HEK293 (cell line): Measurements from ENCODE around the gene CDC37.
A peak's percentile ranks its signal among the peaks of the same experiment; 100 is the strongest.

ENCODE experiments used
- CTCF ChIA-PET: fragments of 350-600 bp; formaldehyde crosslinking; extraction: SDS; loops from one replicate; lab custom pipeline; 2021; ENCODE audit warnings: antibody characterized with exemption; lab: Yijun Ruan, JAX
- POLR2A ChIA-PET: fragments of 300-600 bp; formaldehyde crosslinking; extraction: SDS; loops from one replicate; lab custom pipeline; 2020; ENCODE audit warnings: antibody characterized with exemption, inconsistent platforms; lab: Yijun Ruan, JAX
- H3K27ac ChIP-seq: fragments of 200-500 bp; sonication (Bioruptor generic); 2 replicates; pipeline ENCODE4 v1.5.1; 2014; ENCODE audit warnings: low read depth, low read length, control low read depth, inconsistent platforms; ENCODE audit errors: extremely low read depth
- H3K36me3 ChIP-seq, 2 experiments: fragments of 200-500 bp in 1 of 2; sonication (Bioruptor generic) in 1 of 2; 1 replicate in 1 of 2; 2 replicates in 1 of 2; pipeline ENCODE4 v1.5.1; 2014 to 2017; ENCODE audit warnings: inconsistent platforms in 2 of 2, low read length in 2 of 2; ENCODE audit not compliant: control insufficient read depth in 2 of 2, insufficient read depth in 1 of 2
- H3K4me1 ChIP-seq: fragments of 200-500 bp; sonication (Bioruptor generic); 2 replicates; pipeline ENCODE4 v1.5.1; 2014; ENCODE audit warnings: mild to moderate bottlenecking, low read length, inconsistent platforms; ENCODE audit not compliant: control insufficient read depth, insufficient read depth
- H3K4me3 ChIP-seq: 2 replicates; pipeline ENCODE4 v1.5.1; 2011; ENCODE audit warnings: low read depth, mild to moderate bottlenecking, control low read depth, low read length, moderate library complexity
- H3K9me3 ChIP-seq: fragments of 200-500 bp; sonication (Bioruptor generic); 2 replicates; pipeline ENCODE4 v1.5.1; 2014; ENCODE audit warnings: low read depth, low read length, inconsistent platforms; ENCODE audit not compliant: control insufficient read depth, insufficient read depth
- BCL11A ChIP-seq: fragments of 450-650 bp; formaldehyde crosslinking; IDR thresholded peaks from 2 replicates; pipeline ENCODE4 v1.5.1; 2016; ENCODE audit warnings: low read depth, missing biosample characterization, missing genetic modification characterization
- KLF16 ChIP-seq: fragments of 450-650 bp; formaldehyde crosslinking; IDR thresholded peaks from 2 replicates; pipeline ENCODE4 v1.5.1; 2017; ENCODE audit warnings: missing biosample characterization, missing genetic modification characterization
- OVOL3 ChIP-seq: fragments of 450-650 bp; formaldehyde crosslinking; IDR thresholded peaks from 2 replicates; pipeline ENCODE4 v1.5.1; 2016; ENCODE audit warnings: missing biosample characterization, missing genetic modification characterization
- RBAK ChIP-seq: fragments of 450-650 bp; formaldehyde crosslinking; IDR thresholded peaks from 2 replicates; pipeline ENCODE4 v1.5.1; 2016; ENCODE audit warnings: missing biosample characterization, missing genetic modification characterization
- SALL2 ChIP-seq: fragments of 450-650 bp; formaldehyde crosslinking; IDR thresholded peaks from 2 replicates; pipeline ENCODE4 v1.5.0; 2017; ENCODE audit warnings: missing biosample characterization, mild to moderate bottlenecking, missing genetic modification characterization, borderline replicate concordance
- YY2 ChIP-seq: fragments of 450-650 bp; formaldehyde crosslinking; IDR thresholded peaks from 2 replicates; pipeline ENCODE4 v1.5.1; 2016; ENCODE audit warnings: missing biosample characterization, missing genetic modification characterization
- ZBTB20 ChIP-seq: fragments of 450-650 bp; formaldehyde crosslinking; IDR thresholded peaks from 2 replicates; pipeline ENCODE4 v1.5.1; 2016; ENCODE audit warnings: missing biosample characterization, missing genetic modification characterization
- ZBTB7A ChIP-seq: fragments of 450-650 bp; formaldehyde crosslinking; IDR thresholded peaks from 2 replicates; pipeline ENCODE4 v1.5.1; 2016; ENCODE audit warnings: low read depth, missing biosample characterization, missing genetic modification characterization
- ZFHX2 ChIP-seq: fragments of 450-650 bp; formaldehyde crosslinking; conservative IDR thresholded peaks from 2 replicates; pipeline ENCODE4 v1.5.1; 2016; ENCODE audit warnings: missing biosample characterization, missing genetic modification characterization
- ZNF155 ChIP-seq: fragments of 450-650 bp; formaldehyde crosslinking; IDR thresholded peaks from 2 replicates; pipeline ENCODE4 v1.5.1; 2016; ENCODE audit warnings: missing biosample characterization, missing genetic modification characterization
- ZNF211 ChIP-seq: fragments of 450-650 bp; formaldehyde crosslinking; IDR thresholded peaks from 2 replicates; pipeline ENCODE4 v1.5.1; 2016; ENCODE audit warnings: low read depth, missing biosample characterization, missing genetic modification characterization
- ZNF23 ChIP-seq: fragments of 450-650 bp; formaldehyde crosslinking; IDR thresholded peaks from 2 replicates; pipeline ENCODE4 v1.5.1; 2016; ENCODE audit warnings: missing biosample characterization, missing genetic modification characterization, borderline replicate concordance
- ZNF394 ChIP-seq: fragments of 450-650 bp; formaldehyde crosslinking; IDR thresholded peaks from 2 replicates; pipeline ENCODE4 v1.5.1; 2016; ENCODE audit warnings: missing biosample characterization, missing genetic modification characterization, mild to moderate bottlenecking, moderate library complexity, borderline replicate concordance
- ZNF423 ChIP-seq: fragments of 450-650 bp; formaldehyde crosslinking; IDR thresholded peaks from 2 replicates; pipeline ENCODE4 v1.5.1; 2016; ENCODE audit warnings: missing biosample characterization, missing genetic modification characterization
- ZNF473 ChIP-seq: fragments of 450-650 bp; formaldehyde crosslinking; IDR thresholded peaks from 2 replicates; pipeline ENCODE4 v1.5.1; 2017; ENCODE audit warnings: missing biosample characterization, missing genetic modification characterization
- ZNF521 ChIP-seq: fragments of 450-650 bp; formaldehyde crosslinking; IDR thresholded peaks from 2 replicates; pipeline ENCODE4 v1.5.1; 2017; ENCODE audit warnings: missing biosample characterization, mild to moderate bottlenecking, missing genetic modification characterization
- ZNF530 ChIP-seq: fragments of 450-650 bp; formaldehyde crosslinking; IDR thresholded peaks from 2 replicates; pipeline ENCODE4 v1.5.1; 2016; ENCODE audit warnings: low read depth, missing biosample characterization, missing genetic modification characterization
- ZNF544 ChIP-seq: fragments of 450-650 bp; formaldehyde crosslinking; IDR thresholded peaks from 2 replicates; pipeline ENCODE4 v1.5.0; 2017; ENCODE audit warnings: missing biosample characterization, missing genetic modification characterization
- ZNF585B ChIP-seq: fragments of 450-650 bp; formaldehyde crosslinking; IDR thresholded peaks from 2 replicates; pipeline ENCODE4 v1.5.1; 2016; ENCODE audit warnings: missing biosample characterization, missing genetic modification characterization
- ZNF621 ChIP-seq: fragments of 450-650 bp; formaldehyde crosslinking; IDR thresholded peaks from 2 replicates; pipeline ENCODE4 v1.5.1; 2017; ENCODE audit warnings: missing biosample characterization, missing genetic modification characterization
- ZNF692 ChIP-seq: fragments of 450-650 bp; formaldehyde crosslinking; IDR thresholded peaks from 2 replicates; pipeline ENCODE4 v1.5.1; 2016; ENCODE audit warnings: missing biosample characterization, missing genetic modification characterization
- ZNF768 ChIP-seq: fragments of 450-650 bp; formaldehyde crosslinking; IDR thresholded peaks from 2 replicates; pipeline ENCODE4 v1.5.1; 2018; ENCODE audit warnings: missing biosample characterization, mild to moderate bottlenecking, missing genetic modification characterization
- ZNF843 ChIP-seq: fragments of 450-650 bp; formaldehyde crosslinking; IDR thresholded peaks from 2 replicates; pipeline ENCODE4 v1.5.1; 2016; ENCODE audit warnings: missing biosample characterization, missing genetic modification characterization
- TF ChIP-seq, protein P1 (sequence below): fragments of 450-650 bp; formaldehyde crosslinking; IDR thresholded peaks from 2 replicates; pipeline ENCODE4 v1.5.1; 2016; ENCODE audit warnings: missing biosample characterization, missing genetic modification characterization, low read depth

CDC37 gene

DNA sequence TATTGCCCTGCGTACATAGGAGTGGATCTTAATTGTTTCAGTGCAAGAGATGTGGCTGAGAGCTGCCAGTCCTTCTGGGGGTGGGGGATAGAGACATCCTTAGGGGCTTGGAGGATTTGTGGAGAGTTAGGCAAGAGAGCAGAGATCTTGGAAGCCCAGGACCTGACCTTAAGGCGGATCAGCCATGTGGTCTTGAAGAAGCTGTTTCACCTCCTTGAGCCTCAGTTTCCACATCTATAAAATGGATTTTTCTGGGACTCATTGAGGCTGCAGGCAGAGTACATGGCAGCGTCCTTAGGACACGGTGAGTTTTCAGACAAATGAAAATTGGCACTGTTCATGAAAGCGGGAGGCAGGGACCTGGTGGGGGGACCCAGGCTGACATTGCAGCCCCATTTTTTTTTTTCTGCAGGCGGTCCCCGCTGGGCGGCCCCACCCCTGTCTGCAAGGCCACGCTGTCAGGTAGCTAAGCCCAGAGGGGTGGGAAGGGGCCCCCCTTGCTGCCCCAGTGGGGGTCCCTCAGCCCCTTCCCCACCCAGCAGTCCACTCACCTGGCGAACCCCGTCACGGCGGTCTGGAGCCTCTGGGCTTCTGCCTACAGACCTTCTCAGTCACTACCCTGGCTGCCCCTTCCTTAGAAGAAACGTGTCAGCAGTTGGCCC is 47.0 kb upstream of the CDC37 start:
- ChIA-PET POLR2A (no interaction called here), CTCF (interaction anchor here (0.6 to 3.4 kb wide), 4 partner anchors 27 to 44 kb away, joined by 3 to 13 read pairs (median 4); no protein-coding TSS in a partner anchor)
- no peaks in the 10 kb centered on the region for H3K9me3 ChIP-seq
- H3K36me3 ChIP-seq = no peaks in the 10 kb centered on the region
- H3K27ac ChIP-seq = no peak overlapping the region
- no peak overlapping the region for H3K4me3 ChIP-seq
- no peaks in the 10 kb centered on the region for H3K4me1 ChIP-seq
- TF ChIP-seq ZNF394 (tag by site-specific recombination) (0 out of 2 replicates have a peak, but pooled peaks have one; percentile 35), ZNF692 (no peak)

DNA sequence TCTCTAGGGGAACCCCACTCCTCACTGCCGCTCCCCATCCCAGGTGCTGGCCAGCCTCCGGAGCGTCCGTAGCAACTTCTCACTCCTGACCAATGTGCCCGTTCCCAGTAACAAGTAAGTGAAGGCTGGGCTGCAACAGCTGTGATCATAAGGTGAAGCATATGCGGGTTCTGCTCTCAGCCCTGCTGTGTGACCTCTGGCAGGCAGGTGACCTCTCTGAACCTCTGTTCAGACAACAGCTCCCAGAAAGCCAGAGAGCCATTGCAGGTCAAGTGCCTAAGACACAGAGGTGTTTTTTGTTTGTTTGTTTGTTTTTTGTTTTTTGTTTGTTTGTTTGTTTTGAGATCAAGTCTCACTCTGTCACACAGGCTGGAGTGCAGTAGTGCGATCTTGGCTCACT is 45.7 kb upstream of the CDC37 start:
- POLR2A ChIA-PET = interaction anchor here (0.5 kb wide), 1 partner anchor 341 kb away, joined by 4 read pairs; no protein-coding TSS in a partner anchor
- Histone ChIP-seq H3K9me3 (no peaks in the 10 kb centered on the region), H3K4me1 (no peaks in the 10 kb centered on the region), H3K27ac (no peak overlapping the region), H3K4me3 (no peak overlapping the region), H3K36me3 (no peaks in the 10 kb centered on the region)
- CTCF ChIA-PET = interaction anchor here (0.6 to 3.4 kb wide), 2 partner anchors 32 to 101 kb away, joined by 3 to 13 read pairs; no protein-coding TSS in a partner anchor
- TF ChIP-seq ZBTB7A (tag by site-specific recombination) = no peak
- TF ChIP-seq BCL11A (tag by site-specific recombination) = no peak
- TF ChIP-seq ZNF768 (tag by site-specific recombination) = peak; percentile 92; the same call in 1 of the 2 replicates

GRCh38 chr19:10442698-10443097 is 39.4 kb upstream of the CDC37 start:
- Histone ChIP-seq H3K36me3 (no peaks in the 10 kb centered on the region), H3K4me1 (no peaks in the 10 kb centered on the region), H3K4me3 (no peak overlapping the region), H3K9me3 (no peaks in the 10 kb centered on the region), H3K27ac (no peak overlapping the region)
- ChIA-PET CTCF (no interaction called here), POLR2A (no interaction called here)
- no peak for TF ChIP-seq ZNF768 (tag by site-specific recombination)
- TF ChIP-seq ZFHX2 (tag by site-specific recombination) = no peak
- TF ChIP-seq ZNF423 (tag by site-specific recombination) = no peak
- no peak for TF ChIP-seq ZNF23 (tag by site-specific recombination)
- TF ChIP-seq SALL2 (tag by site-specific recombination) = no peak
- no peak for TF ChIP-seq OVOL3 (tag by site-specific recombination)
- TF ChIP-seq ZNF155 = no peak
- TF ChIP-seq RBAK (tag by site-specific recombination) = no peak
- TF ChIP-seq KLF16 (tag by site-specific recombination) = no peak
- no peak for TF ChIP-seq YY2 (tag by site-specific recombination)
- no peak for TF ChIP-seq ZNF843 (tag by site-specific recombination)
- TF ChIP-seq ZNF521 = no peak
- TF ChIP-seq ZNF621 (tag by site-specific recombination) = no peak
- no peak for TF ChIP-seq ZNF585B
- no peak for TF ChIP-seq ZNF530 (tag by site-specific recombination)
- TF ChIP-seq ZNF544 (tag by site-specific recombination) = no peak
- no peak for TF ChIP-seq ZBTB20 (tag by site-specific recombination)
- no peak for TF ChIP-seq ZNF211 (tag by site-specific recombination)
- TF ChIP-seq, protein P1, sequence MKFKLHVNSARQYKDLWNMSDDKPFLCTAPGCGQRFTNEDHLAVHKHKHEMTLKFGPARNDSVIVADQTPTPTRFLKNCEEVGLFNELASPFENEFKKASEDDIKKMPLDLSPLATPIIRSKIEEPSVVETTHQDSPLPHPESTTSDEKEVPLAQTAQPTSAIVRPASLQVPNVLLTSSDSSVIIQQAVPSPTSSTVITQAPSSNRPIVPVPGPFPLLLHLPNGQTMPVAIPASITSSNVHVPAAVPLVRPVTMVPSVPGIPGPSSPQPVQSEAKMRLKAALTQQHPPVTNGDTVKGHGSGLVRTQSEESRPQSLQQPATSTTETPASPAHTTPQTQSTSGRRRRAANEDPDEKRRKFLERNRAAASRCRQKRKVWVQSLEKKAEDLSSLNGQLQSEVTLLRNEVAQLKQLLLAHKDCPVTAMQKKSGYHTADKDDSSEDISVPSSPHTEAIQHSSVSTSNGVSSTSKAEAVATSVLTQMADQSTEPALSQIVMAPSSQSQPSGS (tag by site-specific recombination) = no peak
- TF ChIP-seq ZNF473 (tag by site-specific recombination) = no peak
